HG02970 (cell line): ENCODE results near the gene IFITM5.
"Not testable (repeated sequence)": the region's sequence is repeated elsewhere in the genome, so short reads cannot be mapped to it uniquely, and the experiment has no call there.

Source experiments
- ATAC-seq: cut with Tn5 transposase; IDR thresholded peaks from one replicate; pipeline ENCODE4 v1.9.1; 2021; ENCODE audit warnings: mild to moderate bottlenecking, moderate library complexity, moderate number of reproducible peaks; ENCODE audit not compliant: unreplicated experiment, low FRiP score

IFITM5 gene

DNA sequence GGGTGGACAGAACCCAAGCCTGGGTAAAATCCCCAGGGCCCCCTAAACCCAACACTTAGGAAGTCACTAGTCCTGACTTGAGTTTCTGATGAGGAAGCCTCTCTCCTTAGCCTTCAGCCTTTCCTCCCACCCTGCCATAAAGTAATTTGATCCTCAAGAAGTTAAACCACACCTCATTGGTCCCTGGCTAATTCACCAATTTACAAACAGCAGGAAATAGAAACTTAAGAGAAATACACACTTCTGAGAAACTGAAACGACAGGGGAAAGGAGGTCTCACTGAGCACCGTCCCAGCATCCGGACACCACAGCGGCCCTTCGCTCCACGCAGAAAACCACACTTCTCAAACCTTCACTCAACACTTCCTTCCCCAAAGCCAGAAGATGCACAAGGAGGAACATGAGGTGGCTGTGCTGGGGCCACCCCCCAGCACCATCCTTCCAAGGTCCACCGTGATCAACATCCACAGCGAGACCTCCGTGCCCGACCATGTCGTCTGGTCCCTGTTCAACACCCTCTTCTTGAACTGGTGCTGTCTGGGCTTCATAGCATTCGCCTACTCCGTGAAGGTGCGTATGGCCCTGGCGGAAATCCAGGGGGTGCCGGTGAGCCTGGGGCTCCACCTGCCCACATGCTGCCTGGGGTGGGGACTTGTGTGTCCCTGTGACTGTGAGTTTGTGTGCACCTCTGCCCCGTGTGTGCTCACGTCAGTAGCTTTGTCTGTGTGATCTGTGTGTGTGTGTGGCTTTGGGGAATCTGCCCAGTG lies 14.6 kb upstream of the IFITM5 start, which contains the start of gene IFITM1:
TSS of gene IFITM1 (plus strand) at position 254 of the 767 bp plus-strand sequence. CDS start at position 385, 131 bp downstream.
- no peak for ATAC-seq

GRCh38 chr11:313304-313786 lies 14.0 kb upstream of the IFITM5 start:
- no peak for ATAC-seq

DNA sequence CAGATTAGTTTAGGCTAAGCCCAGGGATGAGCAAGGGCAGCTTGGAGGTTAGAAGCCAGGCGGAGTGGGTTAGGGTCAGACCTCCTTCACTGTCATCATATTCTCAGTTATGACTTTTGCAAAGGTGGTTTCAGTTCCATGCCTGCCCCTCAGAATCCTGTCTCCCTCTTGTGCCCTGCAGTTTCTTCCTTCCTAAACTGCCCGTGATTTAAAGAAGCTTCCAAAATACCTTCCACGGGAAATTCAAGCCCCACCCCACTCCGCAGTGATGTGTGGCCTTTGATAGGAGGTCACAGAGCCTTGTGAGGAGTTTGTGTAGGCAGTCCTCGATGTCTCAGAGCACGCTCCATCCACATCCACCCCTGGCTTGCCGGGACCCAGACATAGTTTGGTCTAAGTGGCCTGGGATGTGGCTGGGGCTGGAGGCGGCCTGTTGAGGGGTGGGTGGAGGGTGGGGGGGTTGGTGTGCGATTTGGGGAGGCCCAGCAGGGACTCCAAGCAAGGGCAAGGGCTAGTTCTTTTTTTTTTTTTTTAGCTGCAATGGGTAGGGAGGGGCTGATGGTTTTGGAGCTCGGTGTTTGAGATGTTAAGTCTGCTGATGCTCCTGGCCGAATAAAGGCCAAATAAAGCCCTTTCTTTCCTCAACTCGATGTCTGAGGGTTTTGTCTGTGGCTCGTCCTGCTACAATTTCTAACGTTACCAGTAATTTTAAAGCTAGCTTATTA lies 12.9 kb upstream of the IFITM5 start:
- no peak for ATAC-seq

DNA sequence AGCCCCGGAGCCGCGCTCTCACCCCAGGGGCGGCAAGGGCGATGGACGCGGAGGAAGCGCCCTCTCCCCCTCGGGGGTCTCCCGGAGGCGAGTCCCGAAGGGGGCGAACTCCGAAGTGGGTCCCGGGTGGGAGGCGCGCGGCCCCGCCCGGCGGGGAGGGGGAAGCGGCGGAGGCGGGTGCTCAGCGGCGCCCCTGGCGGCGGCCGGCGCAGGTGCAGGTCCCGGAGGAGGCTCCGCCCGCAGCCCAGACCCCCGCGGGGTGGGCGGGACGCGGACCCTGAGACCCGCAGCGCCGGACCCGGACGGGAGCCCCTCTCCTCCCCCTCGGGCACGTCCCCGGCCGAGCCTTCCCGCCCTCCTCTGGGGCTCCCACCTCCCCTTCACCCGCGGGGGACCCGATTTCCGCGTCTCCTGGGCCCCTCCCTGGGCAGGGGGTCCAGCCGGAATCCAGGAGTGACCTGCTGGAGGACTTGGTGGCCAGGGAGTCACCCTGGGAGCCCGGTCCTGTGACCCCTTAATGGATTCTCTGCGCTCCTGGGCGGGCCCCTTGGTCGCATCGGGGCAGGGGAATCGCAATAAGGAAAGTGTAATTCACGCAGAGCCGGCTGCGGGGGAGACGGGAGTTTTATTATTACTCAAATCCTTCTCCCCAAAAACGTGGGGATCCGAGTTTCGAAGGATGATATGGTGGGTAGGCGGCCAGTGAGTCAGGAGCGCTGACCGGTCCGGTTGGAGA lies 11.9 kb upstream of the IFITM5 start:
- peak; percentile 48 for ATAC-seq

DNA sequence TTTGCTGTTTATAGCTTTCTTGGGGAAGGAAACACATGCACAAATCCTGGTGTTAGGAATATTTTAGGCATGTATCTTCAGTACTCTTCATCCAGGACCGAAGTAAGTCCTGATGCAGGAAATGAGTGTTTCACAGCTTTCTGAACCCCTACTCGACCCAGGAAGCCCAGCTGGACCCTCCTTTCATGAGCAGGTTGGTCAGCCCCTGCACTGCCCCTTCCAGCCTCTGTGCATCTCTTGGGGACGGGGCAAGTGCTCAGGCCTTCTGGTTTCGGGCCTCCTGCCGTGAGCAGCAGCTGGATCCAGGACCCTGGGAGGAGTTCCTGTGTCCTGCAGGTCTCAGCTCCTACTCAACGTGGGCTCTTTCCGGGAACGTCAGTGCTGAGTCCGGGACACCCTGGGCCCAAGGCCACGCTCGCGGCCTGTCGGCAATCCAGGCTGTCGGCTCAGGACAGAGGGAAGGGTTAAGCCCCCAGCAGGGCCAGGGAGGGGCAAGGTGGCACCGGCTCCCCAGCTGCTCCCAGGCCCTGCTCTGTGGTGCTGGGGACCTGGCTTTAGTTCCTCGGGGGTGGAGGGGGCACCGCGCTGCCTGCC lies 10.8 kb upstream of the IFITM5 start:
- ATAC-seq: not testable (repeated sequence)

DNA sequence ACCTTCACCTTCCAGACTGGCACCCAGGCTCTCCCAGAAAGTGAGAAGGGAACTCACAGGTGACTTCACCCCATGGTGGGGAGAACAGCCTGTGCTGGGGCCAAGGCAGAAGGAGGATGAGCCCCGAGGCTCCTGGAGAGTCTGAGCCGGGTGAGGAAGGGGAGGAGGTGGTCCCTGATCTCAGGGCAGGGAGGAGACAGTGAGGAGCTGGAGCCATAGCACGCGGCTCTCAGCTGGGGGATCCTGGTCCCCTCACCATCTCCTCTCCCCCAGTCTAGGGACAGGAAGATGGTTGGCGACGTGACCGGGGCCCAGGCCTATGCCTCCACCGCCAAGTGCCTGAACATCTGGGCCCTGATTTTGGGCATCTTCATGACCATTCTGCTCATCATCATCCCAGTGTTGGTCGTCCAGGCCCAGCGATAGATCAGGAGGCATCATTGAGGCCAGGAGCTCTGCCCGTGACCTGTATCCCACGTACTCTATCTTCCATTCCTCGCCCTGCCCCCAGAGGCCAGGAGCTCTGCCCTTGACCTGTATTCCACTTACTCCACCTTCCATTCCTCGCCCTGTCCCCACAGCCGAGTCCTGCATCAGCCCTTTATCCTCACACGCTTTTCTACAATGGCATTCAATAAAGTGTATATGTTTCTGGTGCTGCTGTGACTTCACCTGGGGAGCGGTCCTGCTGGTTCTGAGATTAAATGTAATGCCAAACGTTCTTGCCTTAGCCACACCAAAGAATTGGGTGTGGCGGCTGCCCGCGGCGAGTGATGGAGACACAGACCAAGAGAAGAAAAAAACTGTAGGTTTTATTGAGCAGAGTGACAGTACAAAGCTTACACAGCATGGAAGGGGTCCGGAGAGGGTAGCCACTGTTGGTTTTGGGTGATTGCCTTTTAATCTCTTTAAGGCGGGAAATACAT lies 9.7 kb upstream of the IFITM5 start:
- not testable (repeated sequence) for ATAC-seq

- ATAC-seq: not testable (repeated sequence)
Measured at GRCh38 chr11:307766-308708, 8.7 kb upstream of the IFITM5 start, which contains the start of gene IFITM2. TSS of gene IFITM2 (plus strand) at chr11:307816. CDS start at chr11:308193, 377 bp downstream.

GRCh38 chr11:306645-307371 lies 7.5 kb upstream of the IFITM5 start:
- ATAC-seq: no peak

DNA sequence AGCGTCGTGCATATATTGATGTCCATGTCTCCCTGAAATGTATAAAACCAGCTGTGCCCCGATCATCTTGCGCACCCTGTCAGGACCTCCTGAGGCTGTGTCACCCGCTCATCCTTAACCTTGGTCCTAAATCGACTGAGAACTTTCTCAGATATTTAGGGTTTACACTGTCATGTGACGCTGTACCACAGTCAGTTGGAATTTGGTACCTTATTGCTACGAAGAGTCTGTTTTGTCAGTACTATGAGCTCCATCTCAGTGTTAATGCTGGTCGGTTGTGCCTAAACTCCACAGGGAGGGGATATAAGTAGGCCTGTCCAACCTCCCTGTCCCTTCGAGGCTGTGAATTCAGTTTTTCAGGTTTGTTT lies 6.5 kb upstream of the IFITM5 start:
- no peak for ATAC-seq

- ATAC-seq: no peak
Measured at GRCh38 chr11:304915-305843, 5.9 kb upstream of the IFITM5 start.

GRCh38 chr11:304061-304506 lies 4.8 kb upstream of the IFITM5 start:
- no peak for ATAC-seq

- no peak for ATAC-seq
Measured at GRCh38 chr11:303363-303762, 4.0 kb upstream of the IFITM5 start.

DNA sequence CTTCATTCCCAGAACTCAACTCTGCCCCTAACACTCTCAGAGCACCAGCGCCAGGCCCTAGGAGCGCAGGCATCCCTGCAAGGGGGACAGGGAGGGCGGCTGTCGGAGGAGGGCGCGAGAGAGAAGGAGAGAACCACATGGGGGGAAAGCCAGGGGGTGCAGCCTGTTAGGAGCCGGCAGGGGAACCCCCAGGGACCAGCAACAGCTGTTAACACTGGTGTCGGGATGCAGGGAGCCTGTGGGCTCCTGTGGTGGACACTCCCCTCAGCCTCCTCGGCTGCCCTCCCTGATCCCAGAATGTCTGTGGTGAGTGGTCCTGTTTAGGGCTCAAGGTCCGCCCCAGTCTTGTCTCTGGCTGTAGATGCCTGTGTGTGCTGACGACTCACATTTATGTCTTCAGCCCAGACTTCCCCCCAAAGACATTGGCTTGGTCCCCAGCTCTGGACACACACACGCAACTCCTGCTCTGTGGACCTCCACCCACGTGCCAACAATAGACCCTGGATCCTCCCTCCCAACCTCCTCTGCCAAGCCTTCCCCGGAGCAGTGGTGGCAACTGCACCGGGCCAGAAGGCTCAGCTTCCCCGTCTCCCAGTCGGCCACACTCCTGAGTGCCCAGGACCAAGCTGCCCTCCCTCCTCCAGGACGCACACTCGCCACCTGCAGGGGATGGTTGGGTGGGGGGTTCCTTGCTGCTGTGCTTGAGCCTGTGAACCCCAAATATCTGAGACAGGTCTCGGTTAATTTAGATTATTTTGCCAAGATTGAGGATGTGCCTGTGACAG lies 817 bp upstream of the IFITM5 start:
- ATAC-seq: no peak

- ATAC-seq: no peak
Measured at GRCh38 chr11:298406-299065, 790 bp downstream of the IFITM5 start.
